ENCODE data around the gene CAVIN2. TPM values are rescaled to one million over a fixed set of nuclear protein-coding genes. Genes with fewer than 3 reads are reported as not detected.

CAVIN2 gene
- total and polyA plus RNA-seq, 9 of the 15 experiments (the other 6 are each of a cell fraction or from before 2014, with no cell fraction given): 20.6 to 92.4 (median 69.0) TPM

GRCh38 chr2:191811807-191812602 is 34.9 kb downstream of the CAVIN2 start (continued):
- peak; percentile 52 for TF ChIP-seq PRDM10 (IDR thresholded peaks at IDR 0.05; ENCODE audit: partially characterized antibody)
- TF ChIP-seq REST (IDR thresholded peaks at IDR 0.05; ENCODE audit: borderline replicate concordance): peak; percentile 87
- TF ChIP-seq REST (CRISPR knock-in tag; IDR thresholded peaks at IDR 0.05; ENCODE audit: low read depth): no peak
- TF ChIP-seq MBD1 (CRISPR knock-in tag; IDR thresholded peaks at IDR 0.05): no peak
- no peak for TF ChIP-seq MED1 (CRISPR knock-in tag; IDR thresholded peaks at IDR 0.05; ENCODE audit: borderline replicate concordance)
- peak; percentile 81 for TF ChIP-seq SMC3 (conservative IDR thresholded peaks at IDR 0.05; ENCODE audit: insufficient read depth, low read depth, low read length)
- no peak for TF ChIP-seq TCFL5 (CRISPR knock-in tag; conservative IDR thresholded peaks at IDR 0.05)
- no peak for TF ChIP-seq NR4A1 (CRISPR knock-in tag; IDR thresholded peaks at IDR 0.05)
- TF ChIP-seq NR4A1 (tag; IDR thresholded peaks at IDR 0.05): no peak
- no peak for TF ChIP-seq KDM4B (IDR thresholded peaks at IDR 0.05; ENCODE audit: borderline replicate concordance in 2 of 2, low read depth in 1 of 2)
- peak; percentile 89 to 92 for TF ChIP-seq RAD21 (CRISPR knock-in tag; conservative IDR thresholded peaks at IDR 0.05 in 1 of 2, IDR thresholded peaks at IDR 0.05 in 1 of 2)

Measured in K562 (cell line).